Adipocyte (in vitro differentiated cells): Measurements from ENCODE around the gene SKP2.
"Not testable (repeated sequence)": the region's sequence is repeated elsewhere in the genome, so short reads cannot be mapped to it uniquely, and the experiment has no call there.

Source experiments
- DNase-seq: peaks from one replicate; pipeline ENCODE4 v3.0.0-alpha.2; 2015; ENCODE audit warnings: low read depth
- H3K27me3 ChIP-seq: replicated peaks from 2 replicates; pipeline ENCODE4 v1.7.0; 2013; ENCODE audit warnings: mild to moderate bottlenecking, low read length, moderate library complexity; ENCODE audit not compliant: control insufficient read depth, insufficient read depth
- H3K36me3 ChIP-seq: 2 replicates; pipeline ENCODE4 v1.7.0; 2013; ENCODE audit warnings: low read length, mild to moderate bottlenecking, moderate library complexity; ENCODE audit not compliant: control insufficient read depth, insufficient read depth, severe bottlenecking
- H3K4me1 ChIP-seq: 2 replicates; pipeline ENCODE4 v1.7.0; 2013; ENCODE audit warnings: mild to moderate bottlenecking, low read length, moderate library complexity; ENCODE audit not compliant: control insufficient read depth, insufficient read depth
- H3K4me3 ChIP-seq: 2 replicates; pipeline ENCODE4 v1.7.0; 2013; ENCODE audit warnings: mild to moderate bottlenecking, low read length, moderate library complexity
- H3K9ac ChIP-seq: 2 replicates; pipeline ENCODE4 v1.7.0; 2013; ENCODE audit warnings: mild to moderate bottlenecking, low read length, moderate library complexity
- H3K9me3 ChIP-seq: 2 replicates; pipeline ENCODE4 v1.7.0; 2013; ENCODE audit warnings: mild to moderate bottlenecking, low read length, moderate library complexity; ENCODE audit not compliant: control insufficient read depth

Gene SKP2

DNA sequence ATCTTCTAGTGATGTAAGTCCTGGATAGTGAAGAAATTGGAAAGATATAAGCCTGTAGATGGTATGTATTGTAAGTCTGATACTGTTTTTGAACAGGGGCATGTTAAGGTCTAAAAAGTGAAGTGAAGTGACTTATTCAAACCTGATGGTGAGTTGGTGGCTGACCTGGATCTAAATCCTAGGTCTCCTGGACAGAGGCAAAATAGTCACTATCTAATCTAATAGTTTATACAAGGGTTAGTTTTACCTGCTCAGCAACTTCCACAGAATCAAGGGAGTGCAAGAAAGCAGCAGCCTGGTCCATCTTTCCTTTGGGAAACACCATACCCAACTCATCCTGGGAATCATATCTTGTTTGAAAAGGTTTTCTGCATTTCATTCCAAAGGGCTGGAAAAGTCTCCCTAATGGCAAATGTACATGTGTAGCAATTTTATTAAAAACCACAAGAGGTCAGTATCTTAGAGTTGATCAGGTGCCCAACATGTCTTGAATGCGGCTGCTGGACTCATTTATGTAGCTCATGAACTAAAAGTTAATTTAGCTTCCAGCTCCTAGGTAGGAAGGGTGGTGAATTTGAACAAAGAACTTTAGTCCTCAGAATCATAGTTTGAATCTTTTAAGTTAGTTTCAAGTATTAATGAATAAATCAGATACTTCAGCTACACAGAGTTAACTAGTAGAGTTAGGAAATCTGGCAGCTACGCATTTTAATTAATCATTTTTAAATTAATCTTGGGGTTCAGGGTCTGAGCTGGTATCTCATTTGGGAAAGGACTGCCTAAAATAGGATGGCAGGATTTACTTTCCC is 26.0 kb downstream of the SKP2 start:
- peaks cover 82% of the 10 kb centered on the region for H3K36me3 ChIP-seq
- DNase-seq, result peak; percentile 72
- H3K9ac ChIP-seq, result no peak overlapping the region

DNA sequence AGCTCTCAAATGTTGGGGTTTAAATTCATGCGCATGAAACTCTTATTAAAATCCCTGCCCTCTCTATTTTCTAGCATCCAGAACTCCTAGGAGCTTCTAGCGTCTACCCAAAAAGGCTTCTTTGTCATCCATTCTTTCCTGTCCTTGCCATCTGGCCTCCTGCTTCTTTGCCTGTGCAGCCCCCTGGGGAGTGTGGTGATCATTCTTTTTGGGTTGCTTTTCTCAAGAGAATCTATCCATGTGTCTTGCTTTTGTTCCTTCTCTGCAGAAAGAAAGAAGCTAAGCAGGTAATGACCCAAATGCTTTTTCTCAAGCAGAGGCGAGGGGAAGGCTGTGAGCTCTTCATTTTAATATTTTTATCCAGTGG is 26.6 kb downstream of the SKP2 start:
- peaks cover 79% of the 10 kb centered on the region for H3K36me3 ChIP-seq
- DNase-seq, result no peak
- no peaks in the 10 kb centered on the region for H3K9me3 ChIP-seq
- no peaks in the 10 kb centered on the region for H3K27me3 ChIP-seq
- H3K4me3 ChIP-seq, result no peak overlapping the region
- peaks cover 3% of the 10 kb centered on the region for H3K4me1 ChIP-seq
- no peak overlapping the region for H3K9ac ChIP-seq

More for the DNA sequence above, 26.0 kb downstream of the SKP2 start:
- peaks cover 3% of the 10 kb centered on the region for H3K4me1 ChIP-seq
- no peaks in the 10 kb centered on the region for H3K27me3 ChIP-seq
- no peak overlapping the region for H3K4me3 ChIP-seq
- no peaks in the 10 kb centered on the region for H3K9me3 ChIP-seq

DNA sequence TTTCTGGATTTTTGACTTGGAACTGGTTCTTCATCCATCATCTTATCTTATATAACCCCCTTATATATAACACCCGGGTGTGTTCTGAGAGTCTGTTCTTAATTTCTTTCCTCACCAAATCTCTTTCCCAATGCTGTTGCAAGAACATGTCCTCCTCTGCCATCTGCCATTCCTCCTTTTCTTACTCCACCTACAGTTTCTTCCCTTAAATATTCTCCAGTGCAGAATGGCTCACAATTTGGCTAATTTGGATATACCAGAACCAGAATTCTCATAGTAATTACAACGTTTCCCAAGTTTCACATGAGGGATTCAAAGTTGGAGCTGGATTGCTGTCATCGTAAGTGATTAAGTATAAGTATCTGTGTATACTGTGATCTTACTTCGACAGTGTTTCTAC is 28.0 kb downstream of the SKP2 start:
- Histone ChIP-seq H3K9me3 (no peaks in the 10 kb centered on the region), H3K27me3 (no peaks in the 10 kb centered on the region), H3K36me3 (peaks cover 68% of the 10 kb centered on the region), H3K9ac (no peak overlapping the region), H3K4me3 (no peak overlapping the region), H3K4me1 (peaks cover 3% of the 10 kb centered on the region)
- DNase-seq, result no peak

DNA sequence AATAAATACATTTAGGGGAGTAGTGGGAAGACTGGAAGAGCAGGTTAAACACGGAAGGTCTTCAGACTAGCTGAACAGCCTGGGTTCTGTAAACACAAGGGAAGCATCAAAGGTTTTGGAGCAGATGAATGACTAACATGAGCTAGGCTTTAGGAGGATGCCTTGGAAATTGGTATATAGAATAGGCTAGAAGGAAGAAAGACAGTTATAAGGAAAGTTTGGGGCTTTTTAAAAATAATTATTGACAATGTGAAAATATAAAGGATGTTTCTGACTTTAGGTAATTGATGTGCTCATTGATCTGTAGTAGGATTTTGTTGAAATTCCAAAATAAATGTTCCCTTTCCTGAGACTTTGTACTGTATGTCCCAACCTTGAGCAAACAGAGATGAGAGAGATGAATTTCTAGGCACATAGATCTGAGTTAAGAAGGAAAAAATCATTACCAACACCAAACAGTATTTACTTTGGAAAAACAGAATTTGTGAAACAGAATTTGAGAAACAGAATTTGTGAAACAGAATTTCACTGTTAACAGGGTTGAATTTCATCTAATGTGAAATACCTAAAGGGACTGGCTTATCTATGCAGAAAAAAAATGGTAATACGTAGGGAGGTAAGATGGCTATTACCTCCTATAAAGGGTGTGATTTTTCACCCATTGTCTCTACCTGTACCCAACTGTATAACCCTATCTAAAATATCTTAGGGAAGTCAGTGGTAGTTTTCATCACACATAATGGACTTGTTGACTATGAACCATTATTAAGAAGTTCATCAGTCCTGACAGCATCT is 28.8 kb downstream of the SKP2 start:
- H3K36me3 ChIP-seq, result peaks cover 61% of the 10 kb centered on the region
- no peak for DNase-seq
- H3K27me3 ChIP-seq, result no peaks in the 10 kb centered on the region
- H3K4me3 ChIP-seq, result no peak overlapping the region
- H3K4me1 ChIP-seq, result peaks cover 3% of the 10 kb centered on the region
- no peaks in the 10 kb centered on the region for H3K9me3 ChIP-seq
- no peak overlapping the region for H3K9ac ChIP-seq

DNA sequence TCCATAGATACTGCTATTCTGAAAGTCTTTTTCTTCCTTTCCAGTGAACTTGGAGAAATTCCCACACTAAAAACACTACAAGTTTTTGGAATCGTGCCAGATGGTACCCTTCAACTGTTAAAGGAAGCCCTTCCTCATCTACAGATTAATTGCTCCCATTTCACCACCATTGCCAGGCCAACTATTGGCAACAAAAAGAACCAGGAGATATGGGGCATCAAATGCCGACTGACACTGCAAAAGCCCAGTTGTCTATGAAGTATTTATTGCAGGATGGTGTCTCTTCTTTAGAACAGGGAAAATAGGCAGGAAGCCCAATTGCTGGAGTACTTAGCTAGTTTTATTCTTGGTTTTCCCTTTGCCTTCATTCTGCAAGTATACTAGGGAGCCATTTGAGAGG is 29.9 kb downstream of the SKP2 start:
- DNase-seq, result no peak
- Histone ChIP-seq H3K9me3 (no peaks in the 10 kb centered on the region), H3K4me1 (peaks cover 3% of the 10 kb centered on the region), H3K27me3 (no peaks in the 10 kb centered on the region), H3K9ac (no peak overlapping the region), H3K36me3 (peaks cover 58% of the 10 kb centered on the region), H3K4me3 (no peak overlapping the region)

DNA sequence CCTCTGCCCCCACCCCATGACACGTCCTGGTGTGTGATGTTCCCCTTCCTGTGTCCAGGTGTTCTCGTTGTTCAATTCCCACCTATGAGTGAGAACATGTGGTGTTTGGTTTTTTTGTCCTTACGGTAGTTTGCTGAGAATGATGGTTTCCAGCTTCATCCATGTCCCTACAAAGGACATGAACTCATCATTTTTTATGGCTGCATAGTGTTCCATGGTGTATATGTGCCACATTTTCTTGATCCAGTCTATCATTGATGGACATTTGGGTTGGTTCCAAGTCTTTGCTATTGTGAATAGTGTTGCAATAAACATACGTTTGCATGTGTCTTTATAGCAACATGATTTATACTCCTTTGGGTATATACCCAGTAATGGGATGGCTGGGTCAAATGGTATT is 32.5 kb downstream of the SKP2 start:
- not testable (repeated sequence) for H3K9ac ChIP-seq, H3K4me1 ChIP-seq, H3K4me3 ChIP-seq, H3K9me3 ChIP-seq, H3K27me3 ChIP-seq, DNase-seq
- H3K36me3 ChIP-seq, result peaks cover 36% of the 10 kb centered on the region

DNA sequence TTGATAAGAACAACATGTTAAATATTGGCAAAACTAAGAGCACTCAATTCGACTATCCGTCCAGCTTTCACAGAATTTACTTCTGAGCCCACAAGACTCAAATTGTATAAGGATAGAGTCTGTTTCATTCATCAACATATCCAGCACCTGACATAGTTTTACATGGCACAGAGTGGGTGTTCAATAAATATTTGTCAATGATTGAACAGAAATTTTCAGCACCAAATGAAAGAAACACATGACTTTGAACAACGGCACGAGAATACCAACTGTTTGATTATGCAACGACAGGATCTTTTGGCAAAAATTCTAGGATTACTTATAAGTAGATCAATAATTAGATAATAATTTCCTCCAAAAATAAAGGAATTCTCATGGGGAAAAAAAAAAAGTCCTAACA is 41.8 kb downstream of the SKP2 start:
- Histone ChIP-seq H3K36me3 (peaks cover 60% of the 10 kb centered on the region), H3K4me3 (no peak overlapping the region), H3K27me3 (no peaks in the 10 kb centered on the region)

DNA sequence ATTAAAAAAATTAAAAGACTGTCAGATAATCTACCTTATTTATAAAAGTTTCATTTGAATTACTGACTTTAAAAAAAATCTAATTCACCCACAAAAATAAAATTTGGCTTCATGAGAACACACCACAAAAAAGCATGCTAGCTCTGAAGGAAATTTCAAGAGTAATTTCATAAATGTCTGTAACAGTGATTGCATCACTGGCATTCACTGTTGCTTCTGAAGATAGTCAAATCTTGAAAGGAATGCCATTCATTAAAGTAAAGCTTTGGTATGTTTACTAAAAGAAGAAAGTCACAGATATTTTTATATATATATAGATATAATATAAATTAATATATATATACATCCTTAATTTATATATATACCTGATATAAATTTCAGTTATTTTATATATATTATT is 46.4 kb downstream of the SKP2 start:
- Histone ChIP-seq H3K4me3 (no peak overlapping the region), H3K4me1 (peaks cover 18% of the 10 kb centered on the region), H3K9me3 (no peaks in the 10 kb centered on the region), H3K9ac (no peak overlapping the region), H3K36me3 (peaks cover 66% of the 10 kb centered on the region), H3K27me3 (no peaks in the 10 kb centered on the region)
- peak; percentile 72 for DNase-seq

More for the DNA sequence above, 41.8 kb downstream of the SKP2 start:
- no peaks in the 10 kb centered on the region for H3K9me3 ChIP-seq
- DNase-seq, result no peak
- H3K4me1 ChIP-seq, result peaks cover 6% of the 10 kb centered on the region
- no peak overlapping the region for H3K9ac ChIP-seq

DNA sequence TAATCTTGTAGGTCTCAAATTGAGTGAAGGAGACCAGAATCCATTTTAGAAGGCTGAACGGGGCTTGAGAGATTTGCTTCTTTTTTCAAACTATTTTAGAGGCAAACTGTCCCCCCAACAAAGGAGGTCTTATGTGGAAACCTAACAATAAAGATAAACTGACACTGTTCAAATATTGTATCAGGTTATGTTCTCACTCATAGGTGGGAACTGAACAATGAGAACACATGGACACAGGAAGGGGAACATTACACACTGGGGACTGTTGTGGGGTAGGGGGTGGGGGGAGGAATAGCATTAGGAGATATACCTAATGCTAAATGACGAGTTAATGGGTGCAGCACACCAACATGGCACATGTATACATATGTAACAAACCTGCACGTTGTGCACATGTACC is 46.9 kb downstream of the SKP2 start:
- peaks cover 63% of the 10 kb centered on the region for H3K36me3 ChIP-seq
- H3K9me3 ChIP-seq, H3K27me3 ChIP-seq, DNase-seq, H3K9ac ChIP-seq, H3K4me3 ChIP-seq: not testable (repeated sequence)
- peaks cover 18% of the 10 kb centered on the region for H3K4me1 ChIP-seq

DNA sequence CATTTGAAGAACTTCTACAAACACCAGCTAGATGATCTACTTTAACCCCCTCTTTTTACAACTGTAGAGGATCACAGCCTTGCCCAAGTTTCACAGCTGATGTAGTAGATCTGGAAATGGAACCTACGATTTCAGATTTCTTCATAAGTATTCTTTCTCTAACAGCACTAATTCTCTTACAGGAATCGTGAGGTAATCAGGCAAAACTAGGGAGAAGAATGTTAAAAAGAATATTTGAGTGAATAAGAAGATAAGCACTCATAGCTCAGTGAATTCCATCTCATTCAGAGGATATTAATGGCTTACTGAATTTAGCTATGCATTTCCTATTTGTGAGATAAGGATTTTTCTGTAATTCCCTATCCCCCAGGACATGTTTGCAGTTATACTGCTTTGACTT is 47.7 kb downstream of the SKP2 start:
- Histone ChIP-seq H3K36me3 (peaks cover 58% of the 10 kb centered on the region), H3K27me3 (no peaks in the 10 kb centered on the region), H3K4me3 (no peak overlapping the region), H3K4me1 (peaks cover 18% of the 10 kb centered on the region), H3K9ac (no peak overlapping the region), H3K9me3 (no peaks in the 10 kb centered on the region)
- peak; percentile 61 for DNase-seq

DNA sequence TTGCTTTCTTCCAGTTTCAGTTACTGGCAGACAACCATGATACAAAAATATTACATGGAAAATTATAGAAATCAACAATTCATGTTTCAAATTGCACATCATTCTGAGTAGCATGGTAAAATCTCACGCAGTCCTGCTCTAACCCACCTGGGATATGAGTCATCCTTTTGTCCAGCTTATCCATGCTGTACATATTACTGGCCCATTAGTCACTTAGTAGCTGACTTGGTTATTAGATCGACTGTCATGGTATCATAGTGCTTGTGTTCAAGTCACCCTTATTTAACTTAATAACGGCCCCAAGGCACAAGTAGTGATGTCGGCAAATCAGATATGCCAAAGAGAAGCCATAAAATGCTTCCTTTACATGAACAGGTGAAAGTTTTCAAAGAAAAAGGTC is 48.6 kb downstream of the SKP2 start:
- no peak for DNase-seq
- Histone ChIP-seq H3K4me3 (no peak overlapping the region), H3K9me3 (no peaks in the 10 kb centered on the region), H3K4me1 (peaks cover 18% of the 10 kb centered on the region), H3K36me3 (peaks cover 57% of the 10 kb centered on the region), H3K27me3 (no peaks in the 10 kb centered on the region), H3K9ac (no peak overlapping the region)
